HT1080 (cell line): ENCODE measurements around the gene IFIT3. TPM values are rescaled to one million over a fixed set of nuclear protein-coding genes. Genes with fewer than 3 reads are reported as not detected.
"Not testable (repeated sequence)": the region's sequence is repeated elsewhere in the genome, so short reads cannot be mapped to it uniquely, and the experiment has no call there.

ENCODE experiments used
- DNase-seq: peaks from one replicate; pipeline ENCODE4 v3.0.0-alpha.2; 2015; ENCODE audit warnings: low read depth
- polyA plus RNA-seq, 2 experiments: library from polyadenylated mRNA; depleted of rRNA; stranded (reverse); fragments of >200 nt; gene quantifications; 2 replicates each; pipeline ENCODE4 v1.2.3, GENCODE V29; 2015
- total RNA-seq: library from RNA; depleted of rRNA; stranded (reverse); fragments of >200 nt; shearing (Covaris generic); gene quantifications from 2 replicates; pipeline ENCODE4 v1.2.3, GENCODE V29; 2014; rRNA removed

IFIT3 gene
- total RNA-seq = 5.4 and 5.9 TPM in 2 replicates
- polyA plus RNA-seq (2015; cell fraction: cytosol; rRNA removed) = 3.9 and 4.4 TPM in 2 replicates
- 6.9 and 7.3 TPM in 2 replicates for polyA plus RNA-seq (2015; cell fraction: nucleus; rRNA removed)

GRCh38 chr10:89327803-89328441 lies at the start of gene IFIT3:
IFIT3 (plus strand) TSS chr10:89327997; CDS start chr10:89328074, 77 bp downstream.
- DNase-seq = peak; percentile 89

- peak; percentile 96 for DNase-seq
Observed at GRCh38 chr10:89278034-89278535, 49.7 kb upstream of the IFIT3 start.

GRCh38 chr10:89278900-89279392 lies 48.9 kb upstream of the IFIT3 start:
- no peak for DNase-seq

- peak; percentile 81 for DNase-seq
Observed at GRCh38 chr10:89279421-89279869, 48.4 kb upstream of the IFIT3 start.

GRCh38 chr10:89280508-89280907 lies 47.3 kb upstream of the IFIT3 start:
- no peak for DNase-seq

- DNase-seq = no peak
Observed at GRCh38 chr10:89281606-89282395, 46.0 kb upstream of the IFIT3 start.

GRCh38 chr10:89283025-89283935 lies 44.5 kb upstream of the IFIT3 start:
- DNase-seq = no peak

- DNase-seq = peak; percentile 42
Observed at GRCh38 chr10:89283936-89284475, 43.8 kb upstream of the IFIT3 start.

GRCh38 chr10:89284711-89285110 lies 43.1 kb upstream of the IFIT3 start:
- DNase-seq = not testable (repeated sequence)

GRCh38 chr10:89285303-89285702 lies 42.5 kb upstream of the IFIT3 start:
- not testable (repeated sequence) for DNase-seq

- no peak for DNase-seq
Observed at GRCh38 chr10:89294721-89295239, 33.0 kb upstream of the IFIT3 start.

- DNase-seq = no peak
Observed at GRCh38 chr10:89295597-89295996, 32.2 kb upstream of the IFIT3 start.

GRCh38 chr10:89296220-89296648 lies 31.6 kb upstream of the IFIT3 start:
- no peak for DNase-seq

- no peak for DNase-seq
Observed at GRCh38 chr10:89297356-89297755, 30.4 kb upstream of the IFIT3 start.

- DNase-seq = no peak
Observed at GRCh38 chr10:89297791-89298190, 30.0 kb upstream of the IFIT3 start.

GRCh38 chr10:89299031-89299430 lies 28.8 kb upstream of the IFIT3 start:
- no peak for DNase-seq

- DNase-seq = no peak
Observed at GRCh38 chr10:89301232-89301631, 26.6 kb upstream of the IFIT3 start.

- peak; percentile 68 for DNase-seq
Observed at GRCh38 chr10:89301721-89302445, 25.9 kb upstream of the IFIT3 start, which contains the start of gene IFIT2. IFIT2 (plus strand) TSS chr10:89302046; CDS start chr10:89302124, 78 bp downstream.

- DNase-seq = peak; percentile 60
Observed at GRCh38 chr10:89302625-89303024, 25.2 kb upstream of the IFIT3 start.

GRCh38 chr10:89303161-89303560 lies 24.6 kb upstream of the IFIT3 start:
- no peak for DNase-seq
